Midbrain (tissue), 1 donor: Measurements from ENCODE around the gene IGHMBP2.

Experiments used
- DNase-seq: peaks from one replicate; lab custom pipeline; 2025; lab: John Stamatoyannopoulos, UW

IGHMBP2 gene

DNA sequence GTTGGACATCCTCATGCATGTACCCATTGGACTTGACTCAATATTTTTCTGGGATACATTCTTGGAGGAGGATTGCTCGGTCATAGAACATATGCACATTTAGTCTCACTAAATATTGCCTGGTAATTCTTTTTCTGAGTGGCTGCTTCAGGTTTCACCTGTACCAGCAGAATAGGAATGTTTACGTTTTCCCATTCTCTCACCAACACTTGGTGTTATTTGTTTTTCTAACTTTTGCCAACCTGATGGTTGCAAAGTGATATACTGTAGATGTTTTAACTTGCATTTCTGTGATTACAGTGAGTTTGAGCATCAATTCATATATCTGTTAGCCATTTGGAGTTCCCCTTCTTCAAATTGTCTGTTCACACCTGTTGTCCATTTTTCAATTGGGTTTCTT lies 78.4 kb downstream of the IGHMBP2 start:
- no peak for DNase-seq

DNA sequence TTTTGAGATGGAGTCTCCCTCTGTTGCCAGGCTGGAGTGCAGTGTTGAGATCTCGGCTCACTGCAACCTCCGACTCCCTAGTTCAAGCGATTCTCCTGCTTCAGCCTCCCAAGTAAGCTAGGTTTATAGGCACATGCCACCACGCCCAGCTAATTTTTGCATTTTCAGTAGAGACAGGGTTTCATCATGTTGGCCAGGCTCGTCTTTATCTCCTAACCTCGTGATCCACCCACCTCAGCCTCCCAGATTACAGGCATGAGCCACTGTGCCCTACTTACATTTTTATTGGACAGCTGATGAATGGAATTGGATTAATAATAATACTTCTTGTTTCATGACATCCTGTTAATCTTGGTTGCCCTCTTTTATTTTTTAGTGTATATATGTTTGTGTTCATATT lies 80.1 kb downstream of the IGHMBP2 start:
- DNase-seq, result no peak

DNA sequence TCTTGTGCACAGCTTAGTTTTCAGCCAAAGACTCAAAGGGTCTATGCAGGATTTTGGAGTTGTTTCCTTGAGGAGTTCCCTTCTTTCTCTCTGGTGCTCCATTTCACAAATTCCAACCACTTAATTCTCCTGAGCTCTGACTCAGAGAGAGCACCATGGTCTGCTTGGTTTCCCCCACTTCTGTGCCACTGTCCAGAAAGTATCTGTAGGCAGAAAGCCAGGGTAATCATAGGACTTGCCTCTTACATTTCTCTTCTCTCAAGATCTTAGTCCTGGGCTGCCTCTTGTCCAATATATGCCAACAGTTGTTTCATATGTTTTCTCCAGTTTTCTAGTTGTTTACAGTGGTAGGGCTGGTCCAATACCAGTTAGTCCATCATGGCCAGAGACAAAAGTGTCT lies 83.5 kb downstream of the IGHMBP2 start:
- DNase-seq, result no peak

DNA sequence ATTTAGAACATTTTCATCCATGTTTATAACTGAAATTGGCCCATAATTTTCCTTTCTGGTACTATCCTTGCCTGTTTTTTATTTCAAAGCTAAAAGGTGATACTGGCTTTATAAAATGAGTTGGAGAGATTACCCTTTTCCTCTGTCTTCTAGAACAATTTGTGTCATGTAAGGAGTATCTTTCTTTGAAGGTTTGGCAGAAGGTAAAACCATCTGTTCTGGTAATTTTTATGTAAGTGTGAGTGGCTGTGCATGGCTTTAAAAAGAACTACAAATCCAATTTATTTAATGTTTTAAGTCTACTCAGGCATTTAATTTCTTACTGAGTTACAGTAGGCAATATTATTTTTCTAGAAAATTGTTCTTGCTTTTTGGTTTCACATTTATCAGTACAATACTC lies 84.8 kb downstream of the IGHMBP2 start:
- no peak for DNase-seq
